A549 (cell line): ENCODE results near the gene GLIS1. TPM values are rescaled to one million over a fixed set of nuclear protein-coding genes. Genes with fewer than 3 reads are reported as not detected.

Source experiments
- ATAC-seq, 2 experiments: fragments of 200-7000 bp in 1 of 2; fragments of >200 bp in 1 of 2; cut with Nextera tagmentation in 1 of 2; cut with Tn5 transposase in 1 of 2; 3 replicates each; pipeline versions ENCODE4 v1.8.0 to v1.9.1; 2018 to 2020; ENCODE audit warnings: mild to moderate bottlenecking in 1 of 2, moderate library complexity in 1 of 2
- CTCF ChIA-PET: fragments of 300-600 bp; sonication (Branson Sonifier 250); formaldehyde crosslinking; extraction: SDS; loops from one replicate; lab custom pipeline; 2021; ENCODE audit warnings: antibody characterized with exemption, inconsistent platforms; lab: Yijun Ruan, JAX
- POLR2A ChIA-PET: fragments of 350-600 bp; formaldehyde crosslinking; extraction: SDS; loops from one replicate; lab custom pipeline; 2021; ENCODE audit warnings: antibody characterized with exemption, inconsistent platforms; lab: Yijun Ruan, JAX
- DNase-seq, 2 experiments: peaks; one replicate each; pipeline versions ENCODE4 v3.0.0 to v3.0.0-alpha.2; 2011 to 2016; ENCODE audit warnings: low read depth in 1 of 2, low spot score in 1 of 2
- FAIRE-seq: peaks from 2 replicates; lab custom pipeline; 2011; peaks lifted over from hg19 to GRCh38; lab: Jason Lieb, UNC
- H3K27ac ChIP-seq, 2 experiments: fragments of >200 bp; sonication (Bioruptor Twin); formaldehyde crosslinking; 3 replicates each; pipeline ENCODE4 v1.5.1; 2016 to 2017
- H3K4me1 ChIP-seq: fragments of >200 bp; sonication (Bioruptor Twin); formaldehyde crosslinking; 3 replicates; pipeline ENCODE4 v1.6.1; 2016
- H3K4me2 ChIP-seq: fragments of >200 bp; sonication (Bioruptor Twin); formaldehyde crosslinking; 3 replicates; pipeline ENCODE4 v1.6.1; 2016
- H3K4me3 ChIP-seq: fragments of >200 bp; sonication (Bioruptor Twin); formaldehyde crosslinking; 3 replicates; pipeline ENCODE4 v1.5.1; 2016
- H3K9me3 ChIP-seq: fragments of >200 bp; sonication (Bioruptor Twin); formaldehyde crosslinking; 3 replicates; pipeline ENCODE4 v1.6.1; 2016
- BHLHE40 ChIP-seq: IDR thresholded peaks from 2 replicates; pipeline ENCODE4 v1.6.1; 2012; ENCODE audit warnings: low read depth, low read length, inconsistent platforms
- CEBPB ChIP-seq, 2 experiments: fragments of >200 bp in 1 of 2; sonication (Bioruptor Twin) in 1 of 2; formaldehyde crosslinking in 1 of 2; IDR thresholded peaks; 2 replicates each; pipeline ENCODE4 v1.6.1; 2012 to 2016
- CHD2 ChIP-seq: fragments of 150-350 bp; IDR thresholded peaks from 2 replicates; pipeline ENCODE4 v1.6.1; 2014; ENCODE audit warnings: low read length; ENCODE audit not compliant: partially characterized antibody
- CHD4 ChIP-seq: fragments of 200-600 bp; sonication (generic); IDR thresholded peaks from 2 replicates; pipeline ENCODE4 v1.6.1; 2016; ENCODE audit warnings: antibody characterized with exemption, mild to moderate bottlenecking, borderline replicate concordance
- FOSB ChIP-seq: fragments of 250-450 bp; sonication (Bioruptor Pico); IDR thresholded peaks from 2 replicates; pipeline ENCODE4 v1.5.0; 2020; ENCODE audit warnings: mild to moderate bottlenecking, moderate library complexity
- FOSL2 ChIP-seq, 2 experiments: fragments of 450-650 bp in 1 of 2; fragments of >200 bp in 1 of 2; sonication (Bioruptor Twin) in 1 of 2; formaldehyde crosslinking; IDR thresholded peaks; 2 replicates each; pipeline versions ENCODE4 v1.5.0 to v1.6.1; 2016 to 2020; ENCODE audit warnings: mild to moderate bottlenecking in 1 of 2, moderate library complexity in 1 of 2
- HDAC2 ChIP-seq: fragments of 200-600 bp; sonication (generic); IDR thresholded peaks from 2 replicates; pipeline ENCODE4 v1.6.1; 2016
- HES2 ChIP-seq: fragments of >200 bp; sonication (Bioruptor Twin); formaldehyde crosslinking; IDR thresholded peaks from 2 replicates; pipeline ENCODE4 v1.6.1; 2016
- HEYL ChIP-seq: fragments of 250-450 bp; sonication (Bioruptor Pico); IDR thresholded peaks from 2 replicates; pipeline ENCODE4 v1.8.0; 2021; ENCODE audit warnings: mild to moderate bottlenecking, moderate library complexity
- HOXA7 ChIP-seq: fragments of 250-450 bp; sonication (Bioruptor Pico); IDR thresholded peaks from 2 replicates; pipeline ENCODE4 v1.5.0; 2020; ENCODE audit warnings: mild to moderate bottlenecking, moderate library complexity
- HOXB13 ChIP-seq: fragments of 250-450 bp; sonication (Bioruptor Pico); IDR thresholded peaks from 2 replicates; pipeline ENCODE4 v1.5.0; 2020; ENCODE audit warnings: low read depth, mild to moderate bottlenecking, moderate library complexity
- HOXB5 ChIP-seq: fragments of 250-450 bp; sonication (Bioruptor Pico); IDR thresholded peaks from 2 replicates; pipeline ENCODE4 v1.5.0; 2020; ENCODE audit warnings: mild to moderate bottlenecking, moderate library complexity
- JUNB ChIP-seq: fragments of >200 bp; sonication (Bioruptor Twin); formaldehyde crosslinking; IDR thresholded peaks from 2 replicates; pipeline ENCODE4 v1.6.1; 2016
- MAFK ChIP-seq: fragments of 450-650 bp; IDR thresholded peaks from 2 replicates; pipeline ENCODE4 v1.6.1; 2014; ENCODE audit not compliant: partially characterized antibody
- MAZ ChIP-seq: fragments of 150-350 bp; IDR thresholded peaks from 2 replicates; pipeline ENCODE4 v1.6.1; 2014; ENCODE audit warnings: antibody characterized with exemption, low read depth, low read length, borderline replicate concordance
- NFE2L2 ChIP-seq: fragments of 150-350 bp; conservative IDR thresholded peaks from 2 replicates; pipeline ENCODE4 v1.6.1; 2014; ENCODE audit warnings: low read length
- NPAS2 ChIP-seq: fragments of 250-450 bp; sonication (Bioruptor Pico); IDR thresholded peaks from 2 replicates; pipeline ENCODE4 v1.8.0; 2022; ENCODE audit warnings: mild to moderate bottlenecking, moderate library complexity, borderline replicate concordance
- NR3C1 ChIP-seq: fragments of >200 bp; sonication (Bioruptor Twin); formaldehyde crosslinking; IDR thresholded peaks from 3 replicates; pipeline ENCODE4 v1.6.1; 2017
- PBX3 ChIP-seq: IDR thresholded peaks from 2 replicates; pipeline ENCODE4 v1.6.1; 2012
- RARB ChIP-seq: fragments of 250-450 bp; sonication (Bioruptor Pico); IDR thresholded peaks from 2 replicates; pipeline ENCODE4 v1.8.0; 2021; ENCODE audit warnings: mild to moderate bottlenecking, moderate library complexity
- RCOR1 ChIP-seq: fragments of 150-350 bp; IDR thresholded peaks from 2 replicates; pipeline ENCODE4 v1.6.1; 2014; ENCODE audit warnings: antibody characterized with exemption, low read length, low read depth
- RFX5 ChIP-seq: fragments of 450-650 bp; IDR thresholded peaks from 2 replicates; pipeline ENCODE4 v1.7.1; 2014; ENCODE audit warnings: antibody characterized with exemption, mild to moderate bottlenecking, moderate library complexity
- SMC3 ChIP-seq: fragments of >200 bp; sonication (Bioruptor Twin); formaldehyde crosslinking; IDR thresholded peaks from 3 replicates; pipeline ENCODE4 v1.6.1; 2018; ENCODE audit warnings: inconsistent platforms
- TFCP2L1 ChIP-seq: fragments of 250-450 bp; sonication (Bioruptor Pico); IDR thresholded peaks from 2 replicates; pipeline ENCODE4 v1.5.0; 2021; ENCODE audit warnings: mild to moderate bottlenecking
- ZC3H11A ChIP-seq: fragments of 450-650 bp; IDR thresholded peaks from 2 replicates; pipeline ENCODE4 v1.6.1; 2014; ENCODE audit warnings: antibody characterized with exemption, mild to moderate bottlenecking
- ZSCAN20 ChIP-seq: fragments of 250-450 bp; sonication (Bioruptor Pico); IDR thresholded peaks from 2 replicates; pipeline ENCODE4 v1.8.0; 2022; ENCODE audit warnings: mild to moderate bottlenecking, moderate library complexity
- WGBS: methylation state at CpG from one replicate; pipeline ENCODE4 v1.1.6; 2017; ENCODE audit errors: missing lambda C conversion rate; 5-methylcytosine and 5-hydroxymethylcytosine counted together
- polyA plus RNA-seq, 4 experiments: library from polyadenylated mRNA; depleted of rRNA in 3 of 4; stranded (reverse); fragments of >200 nt; fragmentation: RNase III in 1 of 4; extraction: RNeasy Plus Mini Kit Qiagen cat#74134 plus additional on column Dnase treatment in 1 of 4; gene quantifications; 2 replicates in 3 of 4; 3 replicates in 1 of 4; pipeline ENCODE4 v1.2.3, GENCODE V29; 2011 to 2017
- TF ChIP-seq, protein P1 (sequence below): IDR thresholded peaks from 2 replicates; pipeline ENCODE4 v1.6.1; 2012
- TF ChIP-seq, protein P2 (sequence below): fragments of 450-650 bp; IDR thresholded peaks from 2 replicates; pipeline ENCODE4 v1.6.1; 2014; ENCODE audit warnings: antibody characterized with exemption
- TF ChIP-seq, protein P3 (sequence below): fragments of 250-450 bp; sonication (Bioruptor Pico); IDR thresholded peaks from 2 replicates; pipeline ENCODE4 v1.5.0; 2020; ENCODE audit warnings: low read depth, mild to moderate bottlenecking, moderate library complexity

The GLIS1 gene
- polyA plus RNA-seq, 2 of the 4 experiments (the other 2 are of a cell fraction), result 0.04 TPM; not detected in 1

DNA sequence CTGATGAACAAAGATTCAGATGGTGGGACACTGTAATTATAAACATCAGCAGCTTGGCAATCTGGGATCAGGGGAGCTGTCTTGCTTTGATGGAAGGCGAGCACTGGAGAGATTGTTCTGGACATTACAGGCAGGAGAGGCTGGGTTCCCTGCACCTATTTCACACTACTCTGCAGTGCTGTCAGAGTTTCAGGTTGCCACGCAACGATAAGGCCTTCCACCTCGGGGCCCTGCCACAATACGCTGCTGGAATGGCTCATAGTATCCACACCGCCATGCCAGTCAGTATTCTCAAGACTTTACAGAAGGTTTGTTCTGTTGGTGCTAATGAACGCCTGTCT, 96.8 kb downstream of the GLIS1 start (continued):
- TF ChIP-seq, protein P1, sequence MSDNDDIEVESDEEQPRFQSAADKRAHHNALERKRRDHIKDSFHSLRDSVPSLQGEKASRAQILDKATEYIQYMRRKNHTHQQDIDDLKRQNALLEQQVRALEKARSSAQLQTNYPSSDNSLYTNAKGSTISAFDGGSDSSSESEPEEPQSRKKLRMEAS, result no peak
- TF ChIP-seq HOXB5 (CRISPR knock-in tag), result no peak

DNA sequence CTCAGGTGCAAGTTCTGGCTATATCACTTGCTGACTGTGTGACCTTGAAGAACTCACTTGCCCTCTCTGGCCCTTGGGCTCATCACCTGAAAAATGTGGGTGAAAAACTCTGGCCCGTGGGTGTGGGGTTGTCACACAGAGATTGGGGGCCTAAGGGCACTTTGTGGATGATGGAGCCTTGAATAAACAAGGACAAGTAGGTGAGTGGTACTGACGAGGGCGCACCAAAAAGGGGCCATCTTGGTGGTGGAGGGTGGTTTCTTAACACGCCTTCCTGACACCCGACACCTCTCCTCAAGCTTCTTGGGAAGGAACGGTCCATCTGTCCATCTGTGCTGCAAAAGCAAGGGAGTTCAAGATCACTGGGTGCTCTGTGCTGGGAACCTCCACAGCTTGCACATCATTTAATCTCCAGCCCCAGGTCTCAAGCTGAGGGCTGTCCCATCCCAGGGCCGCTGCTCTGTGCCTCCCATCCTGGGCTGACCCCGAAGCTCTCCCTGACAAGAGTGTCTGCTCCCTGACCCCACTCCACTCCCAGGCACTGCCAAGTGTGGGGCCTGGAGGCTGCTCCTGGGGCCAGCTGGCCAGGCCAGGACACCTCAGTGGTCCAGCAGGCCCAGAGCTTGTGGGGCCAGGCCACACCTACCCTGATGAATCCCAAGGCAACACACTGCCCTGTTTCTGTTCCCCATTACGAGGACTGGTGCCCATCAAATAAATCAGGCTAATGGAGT, 97.3 kb downstream of the GLIS1 start:
- Histone ChIP-seq H3K27ac (no peak overlapping the region), H3K9me3 (no peaks in the 10 kb centered on the region), H3K4me1 (no peaks in the 10 kb centered on the region), H3K4me2 (no peak overlapping the region), H3K4me3 (no peak overlapping the region)
- TF ChIP-seq RARB (CRISPR knock-in tag) (no peak), RCOR1 (no peak), MAZ (no peak), CHD2 (no peak), NFE2L2 (no peak), CEBPB (IDR thresholded peaks at IDR 0.05) (no peak), CHD4 (no peak), MAFK (no peak), ZC3H11A (no peak), JUNB (no peak), TFCP2L1 (CRISPR knock-in tag) (no peak)
- FAIRE-seq, result no peak
- ATAC-seq, result no peak
- POLR2A ChIA-PET, result no interaction called here
- no peak for DNase-seq
- 58% methylated on average over 9 of the region's 9 CpGs for WGBS
- CTCF ChIA-PET, result interaction anchor here (1.2 kb wide), 1 partner anchor 157 kb away, joined by 3 read pairs; no protein-coding TSS in a partner anchor

DNA sequence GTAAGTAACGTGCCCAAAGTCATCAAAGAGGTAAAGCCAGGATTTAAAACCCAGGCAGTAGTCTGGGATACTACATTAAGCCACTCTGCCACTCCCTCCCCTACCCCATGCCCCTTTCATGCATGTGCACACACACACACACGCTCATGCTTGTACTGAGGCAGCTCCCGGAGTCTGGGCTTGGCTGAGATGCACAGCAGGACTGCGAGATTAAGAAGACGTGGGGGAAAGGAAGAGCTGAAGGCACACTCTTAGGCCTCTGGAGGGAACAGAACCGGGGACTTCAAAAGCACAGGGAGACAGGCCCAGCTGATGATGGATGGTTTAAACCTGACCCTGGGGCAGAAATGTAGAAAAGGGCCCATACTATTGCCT, 98.3 kb downstream of the GLIS1 start:
- POLR2A ChIA-PET, result no interaction called here
- WGBS, result 28% methylated on average over 4 of the region's 6 CpGs
- Histone ChIP-seq H3K4me3 (no peak overlapping the region), H3K9me3 (no peaks in the 10 kb centered on the region), H3K4me2 (no peak overlapping the region), H3K4me1 (no peaks in the 10 kb centered on the region), H3K27ac (no peak overlapping the region)
- ATAC-seq, result no peak
- TF ChIP-seq, protein P1, result no peak
- no peak for TF ChIP-seq FOSL2 (IDR thresholded peaks at IDR 0.05)
- TF ChIP-seq FOSL2 (CRISPR knock-in tag; IDR thresholded peaks at IDR 0.05), result no peak
- no peak for TF ChIP-seq HDAC2
- TF ChIP-seq, protein P2, sequence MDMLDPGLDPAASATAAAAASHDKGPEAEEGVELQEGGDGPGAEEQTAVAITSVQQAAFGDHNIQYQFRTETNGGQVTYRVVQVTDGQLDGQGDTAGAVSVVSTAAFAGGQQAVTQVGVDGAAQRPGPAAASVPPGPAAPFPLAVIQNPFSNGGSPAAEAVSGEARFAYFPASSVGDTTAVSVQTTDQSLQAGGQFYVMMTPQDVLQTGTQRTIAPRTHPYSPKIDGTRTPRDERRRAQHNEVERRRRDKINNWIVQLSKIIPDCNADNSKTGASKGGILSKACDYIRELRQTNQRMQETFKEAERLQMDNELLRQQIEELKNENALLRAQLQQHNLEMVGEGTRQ, result no peak
- TF ChIP-seq SMC3, result no peak
- TF ChIP-seq HOXB13 (CRISPR knock-in tag), result no peak
- TF ChIP-seq NR3C1, result no peak
- no peak for TF ChIP-seq RFX5
- no peak for TF ChIP-seq HOXB5 (CRISPR knock-in tag)
- TF ChIP-seq, protein P3, sequence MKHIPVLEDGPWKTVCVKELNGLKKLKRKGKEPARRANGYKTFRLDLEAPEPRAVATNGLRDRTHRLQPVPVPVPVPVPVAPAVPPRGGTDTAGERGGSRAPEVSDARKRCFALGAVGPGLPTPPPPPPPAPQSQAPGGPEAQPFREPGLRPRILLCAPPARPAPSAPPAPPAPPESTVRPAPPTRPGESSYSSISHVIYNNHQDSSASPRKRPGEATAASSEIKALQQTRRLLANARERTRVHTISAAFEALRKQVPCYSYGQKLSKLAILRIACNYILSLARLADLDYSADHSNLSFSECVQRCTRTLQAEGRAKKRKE (CRISPR knock-in tag), result no peak
- no peak for TF ChIP-seq NPAS2 (CRISPR knock-in tag)
- TF ChIP-seq PBX3, result no peak
- TF ChIP-seq BHLHE40, result no peak
- TF ChIP-seq HEYL (CRISPR knock-in tag), result no peak
- no peak for TF ChIP-seq FOSB
- no peak for TF ChIP-seq ZSCAN20 (CRISPR knock-in tag)
- no peak for TF ChIP-seq HOXA7
- TF ChIP-seq HES2, result no peak
- no peak for DNase-seq
- CTCF ChIA-PET, result interaction anchor here (1.2 kb wide), 1 partner anchor 156 kb away, joined by 3 read pairs; no protein-coding TSS in a partner anchor
- no peak for FAIRE-seq
